Omental fat pad (tissue), 4 donors: Measurements from ENCODE around the gene MCM3AP. TPM values are rescaled to one million over a fixed set of nuclear protein-coding genes. Genes with fewer than 3 reads are reported as not detected.

Experiments
- ATAC-seq: fragments of 150-250 bp; one replicate; pipeline ENCODE4 v1.9.1; 2016; ENCODE audit warnings: mild to moderate bottlenecking, moderate library complexity; ENCODE audit not compliant: low FRiP score
- DNase-seq: peaks from one replicate; pipeline ENCODE4 v3.0.0-alpha.2; 2019; ENCODE audit warnings: low spot score
- CTCF ChIP-seq, 3 donors: fragments of 450-650 bp; IDR thresholded peaks; one replicate each; pipeline ENCODE4 v1.5.1; 2016 to 2017; ENCODE audit warnings: antibody characterized with exemption in 3 of 3, mild to moderate bottlenecking in 3 of 3, moderate library complexity in 2 of 3
- total RNA-seq, 4 donors: library from RNA; depleted of rRNA; stranded (reverse); fragments of >200 nt; gene quantifications; one replicate each; pipeline ENCODE4 v1.1.0, GENCODE V29; 2016

Gene MCM3AP
- total RNA-seq, 4 donors from 2014 or later, result 63.8 to 129 (median 76.6) TPM

DNA sequence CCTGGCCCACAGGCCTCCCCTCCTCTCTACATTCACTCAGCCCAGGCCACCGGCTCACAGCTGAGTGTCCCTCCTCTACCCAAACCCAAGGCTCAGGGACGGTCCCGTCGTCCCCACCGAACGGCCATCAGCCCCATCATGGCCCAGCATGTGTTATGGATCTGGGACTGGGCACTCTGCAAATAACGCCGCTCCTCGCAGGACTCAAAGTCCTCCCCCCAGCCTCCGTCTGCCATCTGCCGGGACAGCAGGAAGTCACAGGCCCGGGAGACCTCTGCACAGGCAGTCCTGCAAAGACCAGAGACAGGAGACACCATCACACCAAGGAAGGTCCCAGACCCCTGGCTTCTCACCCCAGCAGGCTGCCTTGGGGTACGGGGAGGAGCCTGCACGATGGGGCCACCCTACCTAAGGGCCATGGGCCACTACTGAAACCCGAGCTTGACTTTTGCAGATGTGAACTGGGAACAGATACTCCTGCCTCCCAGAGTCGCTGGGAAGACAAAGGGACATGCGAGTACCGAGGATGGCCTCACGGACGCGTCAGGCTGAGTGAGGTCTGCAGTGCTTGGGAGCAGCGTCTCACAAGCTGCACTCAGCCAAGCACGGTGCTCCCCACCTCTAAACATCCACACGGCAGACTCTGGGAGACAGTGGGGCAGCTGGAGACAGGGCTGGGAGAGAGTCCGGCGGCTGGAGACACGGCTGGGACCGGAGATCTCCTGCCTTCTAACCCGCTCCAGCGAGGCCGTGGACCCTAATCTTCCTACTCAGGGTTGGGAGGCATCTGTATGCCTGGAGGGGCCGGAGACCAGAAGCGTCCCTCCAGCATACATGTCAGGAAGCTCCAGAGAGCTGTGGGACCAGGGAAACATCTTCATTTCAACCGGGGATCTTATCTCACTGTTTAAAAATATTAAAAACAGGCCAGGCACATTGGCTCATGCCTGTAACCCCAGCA, 90.8 kb downstream of the MCM3AP start:
- ATAC-seq, result no peak
- no peak for TF ChIP-seq CTCF (IDR thresholded peaks at IDR 0.05)
- peak; percentile 8 for DNase-seq

GRCh38 chr21:46193829-46194373, 91.5 kb downstream of the MCM3AP start:
- peak; percentile 9 for DNase-seq
- ATAC-seq, result no peak
- no peak for TF ChIP-seq CTCF (IDR thresholded peaks at IDR 0.05)

DNA sequence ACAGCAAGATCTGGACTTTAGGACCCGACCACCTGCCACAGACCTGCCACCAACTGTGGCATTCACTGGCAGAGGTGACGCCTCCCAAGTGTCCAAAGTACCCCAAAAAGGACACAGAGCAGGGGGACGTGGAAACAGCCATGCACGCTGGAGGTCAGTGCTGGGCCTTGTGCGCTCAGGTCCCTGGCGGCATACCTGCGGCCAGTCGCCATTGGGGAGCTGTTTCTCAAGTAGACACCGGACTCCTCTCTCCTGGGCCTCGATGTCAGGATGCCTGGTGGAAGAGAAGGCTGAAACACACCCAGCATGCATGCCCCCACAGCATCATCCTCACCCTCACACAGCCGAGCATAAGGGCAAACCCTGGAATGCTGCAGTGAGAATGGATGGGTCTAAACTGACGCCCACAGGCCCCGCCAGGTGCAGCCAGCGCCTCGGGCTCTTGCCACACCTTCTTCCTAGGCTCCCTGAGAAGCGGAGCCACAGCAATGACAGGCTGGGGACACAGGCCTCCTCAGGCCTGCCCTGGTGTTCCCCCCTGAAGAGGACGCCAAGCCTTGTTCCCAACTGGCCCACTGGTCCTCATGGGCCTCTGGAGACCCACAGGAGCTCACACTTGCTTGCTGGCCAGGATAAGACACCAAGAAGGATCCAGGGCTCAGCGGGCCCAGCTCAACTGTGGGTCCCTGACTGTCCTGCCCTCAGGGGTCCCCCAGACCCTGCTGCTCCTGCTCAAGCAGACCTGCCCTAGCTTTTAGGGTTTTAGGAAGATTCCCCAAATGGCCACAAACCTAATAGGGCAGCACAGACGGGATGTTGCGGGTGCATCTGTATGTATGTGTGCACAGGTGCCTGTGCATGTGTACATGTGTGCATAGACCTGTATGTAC, 93.5 kb downstream of the MCM3AP start:
- DNase-seq (peak; percentile 3), ATAC-seq (no peak)
- no peak for TF ChIP-seq CTCF (IDR thresholded peaks at IDR 0.05)

GRCh38 chr21:46191257-46191685, 94.1 kb downstream of the MCM3AP start:
- ATAC-seq (peak; percentile 59), DNase-seq (peak; percentile 23)
- TF ChIP-seq CTCF (IDR thresholded peaks at IDR 0.05), result no peak

DNA sequence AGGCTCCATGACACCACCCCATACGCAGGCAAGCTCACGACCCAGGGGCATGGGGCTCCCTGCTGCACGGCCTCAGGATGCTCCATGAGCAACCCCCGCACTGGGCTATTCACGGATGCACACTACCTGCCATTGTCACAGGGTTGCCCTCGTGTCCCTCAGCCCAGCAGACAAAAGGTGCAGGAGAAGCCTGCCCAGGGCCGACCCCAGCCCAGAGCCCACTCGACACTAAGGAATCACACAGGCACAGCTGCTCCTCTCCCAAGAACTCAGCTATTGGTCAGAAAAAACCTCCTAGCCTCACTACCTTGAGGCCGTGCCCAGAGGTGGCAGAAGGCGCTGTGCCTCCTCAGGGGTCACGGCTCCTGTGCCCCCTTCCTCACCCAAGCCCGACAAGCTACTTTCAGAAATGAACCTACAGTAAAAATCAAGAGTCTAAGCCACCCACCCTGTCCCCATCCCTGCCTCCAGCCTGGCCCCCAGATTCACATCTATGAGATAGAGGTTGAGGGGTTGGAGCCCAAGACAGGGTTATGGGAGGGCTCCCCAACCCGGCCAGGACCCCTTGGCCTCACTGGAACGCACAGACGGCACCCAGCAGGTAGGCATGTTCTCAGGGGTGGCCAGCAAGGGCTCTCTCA, 94.8 kb downstream of the MCM3AP start:
- no peak for ATAC-seq
- no peak for TF ChIP-seq CTCF (IDR thresholded peaks at IDR 0.05)
- peak; percentile 16 for DNase-seq

DNA sequence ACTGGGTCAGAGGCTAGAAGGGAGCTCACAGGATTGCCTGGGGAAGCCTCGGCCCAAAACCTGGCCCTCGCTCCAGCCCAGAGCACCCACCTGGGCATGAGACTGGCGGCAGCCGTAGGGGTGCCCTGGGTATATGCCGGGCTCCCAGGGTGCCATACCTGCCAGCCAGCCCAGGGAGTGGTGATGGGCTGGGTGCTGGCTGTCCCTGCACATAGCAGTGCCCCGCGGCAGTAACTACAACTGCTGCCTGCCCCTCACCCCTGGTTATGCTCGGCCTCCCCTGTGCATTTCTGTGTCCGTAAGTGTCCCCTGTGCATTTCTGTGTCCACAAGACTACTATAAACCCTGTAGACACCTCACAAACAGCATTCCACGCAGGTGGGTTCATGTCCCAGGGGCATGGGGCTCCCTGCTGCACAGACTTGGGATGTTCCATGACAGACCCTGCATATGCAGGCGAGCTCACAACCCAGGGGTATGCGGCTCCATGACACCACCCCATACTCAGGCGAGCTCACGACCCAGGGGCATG, 95.4 kb downstream of the MCM3AP start:
- TF ChIP-seq CTCF (IDR thresholded peaks at IDR 0.05), result no peak
- ATAC-seq (no peak), DNase-seq (peak; percentile 16)
